Right cardiac atrium (tissue), 5 donors: ENCODE data around the gene TMCO4. TPM values are rescaled to one million over a fixed set of nuclear protein-coding genes. Genes with fewer than 3 reads are reported as not detected.
"Not testable (repeated sequence)": the region's sequence is repeated elsewhere in the genome, so short reads cannot be mapped to it uniquely, and the experiment has no call there.

Source experiments
- ATAC-seq, 2 donors: fragments of 200-7000 bp; cut with Tn5 transposase; one replicate each; pipeline versions ENCODE4 v1.8.0 to v1.9.1; 2020; ENCODE audit warnings: moderate library complexity in 2 of 2, mild to moderate bottlenecking in 1 of 2
- DNase-seq, 3 donors: peaks; one replicate each; pipeline ENCODE4 v3.0.0-alpha.2; 2020
- H3K27ac ChIP-seq: one replicate; pipeline ENCODE4 v1.5.1; 2013; ENCODE audit warnings: mild to moderate bottlenecking, low read length, control low read depth, moderate library complexity
- H3K27me3 ChIP-seq: one replicate; pipeline ENCODE4 v1.6.1; 2013; ENCODE audit not compliant: control insufficient read depth, insufficient read depth
- H3K4me1 ChIP-seq: one replicate; pipeline ENCODE4 v1.6.1; 2013; ENCODE audit warnings: low read length; ENCODE audit not compliant: control insufficient read depth, insufficient read depth
- H3K4me3 ChIP-seq: one replicate; pipeline ENCODE4 v1.5.1; 2013; ENCODE audit warnings: low read length, control low read depth
- H3K9me3 ChIP-seq: one replicate; pipeline ENCODE4 v1.6.1; 2013; ENCODE audit warnings: low read length; ENCODE audit not compliant: control insufficient read depth
- WGBS: extraction: QIAGEN DNeasy Blood & Tissue Kit; methylation state at CpG from one replicate; pipeline ENCODE4 v1.1.7; 2013; 5-methylcytosine and 5-hydroxymethylcytosine counted together
- intact Hi-C, 4 donors: fragments of 100-400 bp; cut with DNase I; formaldehyde crosslinking; loops; one replicate each; pipeline versions ENCODE4 v1.11.0 to v1.14.0; 2022 to 2023
- polyA plus RNA-seq: library from polyadenylated mRNA; stranded (reverse); fragments of 200-250 nt; gene quantifications from one replicate; pipeline ENCODE4 v1.2.3, GENCODE V29; 2013
- total RNA-seq, 4 donors: library from RNA; stranded (reverse); fragmentation: NEBNext Ultra II Directional; extraction: Animal tissue kit (Norgen Biotek cat#: 25700); gene quantifications; one replicate each; pipeline ENCODE4 v1.2.1, GENCODE V29; 2021
- donor health status: healthy with polysubstance abuse.
- donor health status: DM: no; HTN: yes; CAD: no.
- donor health status: DM: no; HTN: no; CAD: no.
- donor health status: DM: no; HTN: yes; CAD: no; lungs with severe emphysema.
- donor health status: DM: yes; HTN: yes; CAD: no.

TMCO4 gene
- total and polyA plus RNA-seq, 5 donors = 8.4 to 11.5 (median 10.7) TPM

DNA sequence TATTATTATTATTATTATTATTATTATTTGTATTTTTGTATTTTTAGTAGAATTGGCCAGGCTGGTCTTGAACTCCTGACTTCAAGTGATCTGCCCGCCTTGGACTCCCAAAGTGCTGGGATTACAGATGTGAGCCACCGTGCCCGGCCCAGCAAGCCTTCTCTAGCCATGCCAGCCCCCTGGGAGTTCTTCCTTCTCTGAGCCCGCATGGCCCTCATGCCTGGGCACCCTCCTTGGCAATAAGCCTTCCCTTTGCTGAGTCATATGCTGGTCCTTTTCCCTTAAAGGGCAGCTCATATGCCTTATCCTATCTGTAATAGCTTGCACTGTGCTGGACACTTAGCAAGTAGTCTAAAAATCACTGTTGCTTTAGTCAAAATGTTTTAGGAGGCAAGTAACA, 164.1 kb downstream of the TMCO4 start:
- 91% methylated on average over 4 of the region's 4 CpGs for whole genome bisulfite sequencing

DNA sequence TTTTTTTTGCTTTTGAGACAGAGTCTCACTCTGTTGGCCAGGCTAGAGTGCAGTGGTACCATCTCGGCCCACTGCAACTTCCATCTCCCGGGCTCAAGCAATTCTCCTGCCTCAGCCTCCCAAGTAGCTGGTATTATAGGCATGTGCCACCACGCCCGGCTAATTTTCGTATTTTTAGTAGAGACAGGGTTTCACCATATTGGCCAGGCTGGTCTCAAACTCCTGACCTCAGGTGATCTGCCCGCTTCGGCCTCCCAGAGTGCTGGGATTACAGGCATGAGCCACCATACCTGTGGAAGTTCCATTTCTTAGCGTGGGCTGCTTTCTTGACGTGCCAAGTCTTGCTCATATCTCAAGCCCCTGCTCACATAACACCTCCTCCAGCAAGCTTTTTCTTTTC, 164.7 kb downstream of the TMCO4 start:
- WGBS = 95% methylated on average over 9 of the region's 9 CpGs
- intact Hi-C loops, ATAC-seq, H3K4me3 ChIP-seq, DNase-seq, H3K4me1 ChIP-seq, H3K9me3 ChIP-seq, H3K27ac ChIP-seq, H3K27me3 ChIP-seq: not testable (repeated sequence)

More for the DNA sequence above, 164.1 kb downstream of the TMCO4 start:
- Histone ChIP-seq H3K27me3 (no peaks in the 10 kb centered on the region), H3K4me3 (no peak overlapping the region), H3K4me1 (no peaks in the 10 kb centered on the region), H3K27ac (no peak overlapping the region), H3K9me3 (no peaks in the 10 kb centered on the region)
- DNase-seq (no peak), ATAC-seq (peak in 1 of 2 donors; percentile 24)
- intact Hi-C loops = no loop called here

DNA sequence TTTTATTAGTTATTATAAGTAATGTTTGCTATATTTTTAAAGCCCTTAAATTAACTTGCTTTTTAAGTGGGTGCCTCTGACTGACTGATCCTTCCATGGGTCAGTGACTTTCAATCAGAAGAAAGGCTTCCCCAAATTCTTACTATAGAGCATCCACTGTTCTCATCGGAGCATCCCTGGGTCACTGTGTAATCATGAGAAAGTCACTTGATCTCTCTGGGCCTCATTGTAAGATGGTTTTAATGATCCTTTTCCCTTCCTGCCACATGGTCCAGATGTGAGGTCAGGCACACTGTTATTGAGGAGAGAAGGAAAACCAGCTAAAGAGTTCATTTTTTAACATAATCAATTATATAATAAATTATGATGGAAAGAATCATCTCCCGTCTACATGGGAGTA, 166.6 kb downstream of the TMCO4 start:
- Histone ChIP-seq H3K9me3 (no peaks in the 10 kb centered on the region), H3K27me3 (no peaks in the 10 kb centered on the region), H3K4me3 (no peak overlapping the region), H3K27ac (no peak overlapping the region), H3K4me1 (peaks cover 3% of the 10 kb centered on the region)
- 90% methylated on average over 2 of the region's 2 CpGs for WGBS
- DNase-seq = no peak
- intact Hi-C loops = no loop called here
- ATAC-seq = no peak

Other genes with a start within 250 kb of the TMCO4 start
- gene NBL1, start 155.6 kb downstream of the TMCO4 start, total RNA-seq = 10 to 100 TPM; 40.7 to 64.8 (median 46.1) TPM
- 45.7 TPM for gene NBL1, start 155.6 kb downstream of the TMCO4 start, polyA plus RNA-seq
- gene HTR6, start 135.0 kb downstream of the TMCO4 start, total RNA-seq = not detected
- gene HTR6, start 135.0 kb downstream of the TMCO4 start, polyA plus RNA-seq = not detected
- not detected for gene RNF186, start 15.4 kb upstream of the TMCO4 start, total RNA-seq
- not detected for gene RNF186, start 15.4 kb upstream of the TMCO4 start, polyA plus RNA-seq
- 1 to 10 TPM; 4.1 to 6.2 (median 5.1) TPM for gene OTUD3, start 82.5 kb upstream of the TMCO4 start, total RNA-seq
- gene OTUD3, start 82.5 kb upstream of the TMCO4 start, polyA plus RNA-seq = 2.8 TPM
- not detected for gene PLA2G2E, start 123.7 kb upstream of the TMCO4 start, total RNA-seq
- not detected for gene PLA2G2E, start 123.7 kb upstream of the TMCO4 start, polyA plus RNA-seq
- 100 to 1,000 TPM; 134 to 996 (median 625) TPM for gene PLA2G2A, start 179.7 kb upstream of the TMCO4 start, total RNA-seq
- gene PLA2G2A, start 179.7 kb upstream of the TMCO4 start, polyA plus RNA-seq = 1,085 TPM